ENCODE results near the gene CCDC92.

The CCDC92 gene, protein sequence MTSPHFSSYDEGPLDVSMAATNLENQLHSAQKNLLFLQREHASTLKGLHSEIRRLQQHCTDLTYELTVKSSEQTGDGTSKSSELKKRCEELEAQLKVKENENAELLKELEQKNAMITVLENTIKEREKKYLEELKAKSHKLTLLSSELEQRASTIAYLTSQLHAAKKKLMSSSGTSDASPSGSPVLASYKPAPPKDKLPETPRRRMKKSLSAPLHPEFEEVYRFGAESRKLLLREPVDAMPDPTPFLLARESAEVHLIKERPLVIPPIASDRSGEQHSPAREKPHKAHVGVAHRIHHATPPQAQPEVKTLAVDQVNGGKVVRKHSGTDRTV

DNA sequence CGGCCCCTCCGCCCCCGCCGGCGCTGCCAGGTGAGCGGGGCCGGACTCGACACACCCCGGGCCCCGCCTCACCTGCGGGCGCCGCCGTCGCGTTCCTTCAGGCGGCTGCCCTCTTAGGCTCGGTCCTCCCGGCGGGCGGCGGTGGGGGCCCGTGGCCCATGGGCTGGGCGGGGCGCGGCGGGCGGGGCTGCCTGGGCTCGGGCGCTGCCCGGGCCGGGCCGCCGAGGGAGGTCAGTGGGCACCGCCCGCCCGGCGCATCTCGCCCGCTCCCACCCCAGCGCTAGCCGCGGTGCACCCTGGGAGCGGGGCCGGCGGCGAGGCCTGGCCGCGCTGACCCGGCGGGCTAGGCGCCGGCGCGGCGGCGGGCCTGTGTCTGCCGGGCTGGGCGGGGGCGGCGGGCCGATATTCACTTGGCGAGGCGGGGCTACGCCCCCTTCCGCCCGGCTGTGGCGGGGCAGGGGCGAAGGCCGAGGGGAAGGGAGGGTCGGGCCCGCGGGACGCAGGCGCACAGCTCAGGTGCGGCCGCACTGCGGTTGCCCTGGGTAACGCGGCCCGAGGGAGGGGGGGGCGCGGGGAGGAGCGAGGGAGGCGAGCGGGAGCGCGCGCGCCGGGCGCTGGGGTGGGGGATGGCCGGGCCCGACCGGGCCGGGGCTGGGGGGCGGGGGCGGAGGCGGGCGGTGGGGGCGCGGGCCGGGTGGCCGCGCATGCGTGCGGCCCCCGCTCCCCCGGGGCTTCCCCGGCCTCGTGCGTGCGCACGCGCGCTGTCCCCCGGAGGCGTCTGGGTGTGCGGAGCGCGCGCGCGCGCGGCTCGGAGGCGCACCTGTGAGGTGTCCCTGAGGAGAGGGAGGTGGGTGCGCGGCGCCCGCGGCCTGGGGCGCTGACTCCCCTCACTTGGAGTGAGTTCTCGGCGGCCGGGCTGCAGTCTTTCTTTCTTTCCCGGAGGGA lies at the start of gene CCDC92, which contains the start of gene ZNF664:
Gene CCDC92, minus strand, starts transcription at position 375 of the 945 bp plus-strand sequence. CDS start 28,526 bp downstream, outside the sequence.
Gene ZNF664, plus strand, starts transcription at position 759 of the 945 bp plus-strand sequence. CDS start 38,930 bp downstream, outside the sequence.
- peak; percentile 94 to 96 for DNase-seq

DNA sequence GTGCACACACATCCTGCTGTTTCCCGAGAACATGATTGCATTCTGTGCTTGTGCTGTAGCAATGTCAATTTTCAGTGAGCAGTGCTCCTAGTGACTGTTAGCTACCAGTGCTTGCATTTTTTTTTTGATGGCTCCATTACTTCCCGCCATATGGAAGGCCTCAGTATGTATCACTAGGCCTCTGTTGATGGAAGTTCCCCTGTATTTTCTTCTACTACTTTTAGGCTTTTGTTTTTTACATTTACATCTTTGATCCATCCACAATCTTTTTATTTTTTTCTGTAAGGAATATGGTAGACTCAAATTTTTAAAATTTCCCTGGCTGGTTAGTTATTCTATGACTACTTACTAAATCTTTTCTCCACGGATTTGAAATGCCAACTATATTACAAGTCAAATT lies 49.5 kb upstream of the CCDC92 start:
- no peak for DNase-seq

DNA sequence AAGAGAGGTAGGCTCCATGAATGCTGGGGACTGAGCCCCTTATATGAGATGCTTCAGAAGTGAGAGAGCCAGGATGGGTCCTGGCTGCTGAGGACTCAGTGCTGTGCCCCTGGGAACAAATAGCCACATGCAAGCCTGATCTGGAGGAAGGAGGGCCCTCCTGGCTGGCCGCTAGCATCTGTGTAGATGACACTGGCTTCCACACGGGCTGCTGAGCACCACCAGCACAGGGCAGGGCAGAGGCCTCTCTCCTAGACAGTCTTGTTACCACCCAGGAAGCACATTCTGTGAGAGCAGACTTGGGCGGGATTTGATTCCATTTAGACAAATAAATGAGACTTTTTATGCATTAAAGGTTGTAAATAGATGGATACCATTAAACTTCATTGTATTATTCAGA lies 48.4 kb upstream of the CCDC92 start:
- no peak for DNase-seq

DNA sequence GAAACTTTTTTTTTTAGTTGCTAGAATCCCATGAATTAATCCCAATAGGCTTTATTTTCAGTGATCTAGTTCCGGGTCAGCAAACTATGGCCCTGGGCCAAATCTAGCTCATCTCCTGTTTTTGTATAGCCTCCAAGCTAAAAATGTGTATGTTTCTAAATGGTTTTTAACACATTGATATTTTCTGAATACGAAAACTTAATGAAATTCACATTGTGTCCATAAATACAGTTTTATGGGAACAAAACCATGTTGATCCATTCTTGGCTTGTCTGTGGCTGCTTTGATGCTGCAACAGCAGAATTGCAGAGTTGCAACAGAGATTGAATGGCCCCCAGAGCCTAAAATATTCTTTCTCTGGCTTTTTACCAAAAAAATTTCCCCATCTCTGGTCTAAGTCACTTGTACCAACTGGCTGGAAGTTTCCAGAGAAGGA lies 47.9 kb upstream of the CCDC92 start:
- no peak for DNase-seq

DNA sequence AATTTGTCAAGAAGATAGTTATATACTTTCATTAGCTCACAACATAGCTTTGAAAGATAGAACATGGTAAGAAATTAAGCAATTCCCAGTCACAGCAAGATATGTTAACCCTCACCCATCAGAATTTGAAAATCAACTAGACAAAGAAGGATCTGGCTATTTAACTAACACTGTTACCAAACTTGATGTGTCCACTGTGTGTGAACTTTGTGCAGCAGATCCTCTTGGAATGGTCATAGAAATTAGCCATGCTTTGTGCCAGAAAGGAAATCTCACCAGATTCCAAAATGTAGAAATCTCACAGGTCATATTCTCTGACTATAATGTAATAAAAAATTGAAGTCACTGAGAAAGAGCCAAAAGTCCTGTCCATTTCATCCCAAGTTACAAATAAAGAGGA lies 46.5 kb upstream of the CCDC92 start:
- no peak for DNase-seq

DNA sequence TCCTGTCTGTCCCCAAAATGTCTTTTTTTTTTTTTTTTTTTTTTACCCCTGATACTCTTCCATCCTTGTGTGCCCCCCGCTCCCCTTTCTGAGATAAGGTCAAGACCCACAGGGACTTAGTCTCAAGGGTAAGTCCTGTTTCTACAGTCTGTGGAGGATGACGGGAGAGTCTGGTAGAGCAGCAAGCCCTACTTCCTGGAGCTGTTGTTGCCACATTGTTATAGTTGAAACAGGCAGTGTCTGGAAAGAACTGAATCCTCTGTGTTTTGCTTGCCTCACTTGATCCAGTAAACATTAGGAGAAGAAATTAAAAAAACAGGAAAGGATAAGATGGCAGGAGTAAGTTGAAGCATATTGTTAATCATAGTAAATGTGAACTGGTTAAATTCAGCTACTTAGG lies 45.9 kb upstream of the CCDC92 start:
- no peak for DNase-seq

GRCh38 chr12:124017064-124017463 lies 44.4 kb upstream of the CCDC92 start:
- DNase-seq, result no peak

- no peak for DNase-seq
These were observed 43.1 kb upstream of the CCDC92 start for GRCh38 chr12:124015494-124016461.

DNA sequence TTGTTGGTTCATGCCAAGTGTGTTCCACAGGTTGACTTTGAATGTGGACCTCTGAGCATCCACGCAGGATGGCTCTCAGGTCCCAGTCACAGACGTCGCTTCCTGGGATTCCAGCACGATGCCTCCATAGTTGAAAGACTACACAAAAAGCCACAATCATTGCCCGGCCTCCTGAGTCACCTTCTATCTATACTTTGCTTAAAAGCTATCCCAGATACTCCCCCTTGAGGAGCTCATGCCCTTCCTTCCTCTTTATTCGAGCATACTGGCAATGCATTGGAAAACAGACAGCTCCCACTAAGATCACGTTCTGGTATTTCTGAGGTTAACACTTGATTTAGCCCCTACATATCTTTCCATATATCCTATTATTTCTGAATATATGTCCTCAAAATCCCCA lies 40.4 kb upstream of the CCDC92 start:
- DNase-seq, result no peak

GRCh38 chr12:124011435-124012115 lies 38.9 kb upstream of the CCDC92 start:
- no peak for DNase-seq

DNA sequence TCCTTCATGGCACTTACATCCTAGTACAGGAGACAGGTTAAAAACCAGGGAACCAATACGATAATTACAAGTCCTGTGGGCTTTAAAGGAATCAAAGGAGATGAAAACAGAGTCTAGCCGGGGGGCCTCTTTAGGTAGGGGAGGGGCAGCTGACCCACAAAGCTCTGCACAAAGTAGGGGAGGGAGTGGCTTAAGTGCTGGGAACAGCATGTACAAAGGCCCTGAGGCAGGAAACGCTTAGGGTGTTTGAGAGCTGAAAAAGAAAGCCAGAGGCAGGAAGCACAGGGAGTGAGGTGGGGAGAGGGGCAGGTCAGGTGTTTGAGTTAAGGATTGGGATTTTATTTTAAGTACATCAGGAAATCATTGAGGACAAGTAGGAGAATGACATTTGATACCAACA lies 38.1 kb upstream of the CCDC92 start:
- no peak for DNase-seq

GRCh38 chr12:124009781-124010180 lies 37.1 kb upstream of the CCDC92 start:
- DNase-seq, result no peak

DNA sequence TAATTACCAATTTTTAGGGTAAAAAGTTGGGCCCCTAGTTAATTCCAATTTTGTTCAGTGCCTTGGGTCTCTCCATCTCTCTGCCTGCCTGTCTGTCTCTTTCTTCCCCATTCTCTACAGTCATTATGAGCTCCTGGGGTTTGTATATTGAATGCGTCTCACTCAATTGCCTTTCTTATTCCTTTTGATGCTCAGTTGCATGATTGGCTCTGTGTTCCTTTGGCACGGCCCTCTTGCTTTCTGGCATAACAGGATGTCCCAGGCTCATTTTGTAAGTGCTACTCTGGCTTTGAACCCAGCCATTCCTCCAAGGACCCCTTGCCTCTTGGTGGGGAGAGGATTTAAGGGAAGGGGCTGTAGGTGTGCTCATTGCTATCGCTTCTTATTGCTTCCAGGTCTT lies 36.0 kb upstream of the CCDC92 start:
- DNase-seq, result no peak

GRCh38 chr12:124007826-124008570 lies 35.4 kb upstream of the CCDC92 start:
- DNase-seq, result no peak

DNA sequence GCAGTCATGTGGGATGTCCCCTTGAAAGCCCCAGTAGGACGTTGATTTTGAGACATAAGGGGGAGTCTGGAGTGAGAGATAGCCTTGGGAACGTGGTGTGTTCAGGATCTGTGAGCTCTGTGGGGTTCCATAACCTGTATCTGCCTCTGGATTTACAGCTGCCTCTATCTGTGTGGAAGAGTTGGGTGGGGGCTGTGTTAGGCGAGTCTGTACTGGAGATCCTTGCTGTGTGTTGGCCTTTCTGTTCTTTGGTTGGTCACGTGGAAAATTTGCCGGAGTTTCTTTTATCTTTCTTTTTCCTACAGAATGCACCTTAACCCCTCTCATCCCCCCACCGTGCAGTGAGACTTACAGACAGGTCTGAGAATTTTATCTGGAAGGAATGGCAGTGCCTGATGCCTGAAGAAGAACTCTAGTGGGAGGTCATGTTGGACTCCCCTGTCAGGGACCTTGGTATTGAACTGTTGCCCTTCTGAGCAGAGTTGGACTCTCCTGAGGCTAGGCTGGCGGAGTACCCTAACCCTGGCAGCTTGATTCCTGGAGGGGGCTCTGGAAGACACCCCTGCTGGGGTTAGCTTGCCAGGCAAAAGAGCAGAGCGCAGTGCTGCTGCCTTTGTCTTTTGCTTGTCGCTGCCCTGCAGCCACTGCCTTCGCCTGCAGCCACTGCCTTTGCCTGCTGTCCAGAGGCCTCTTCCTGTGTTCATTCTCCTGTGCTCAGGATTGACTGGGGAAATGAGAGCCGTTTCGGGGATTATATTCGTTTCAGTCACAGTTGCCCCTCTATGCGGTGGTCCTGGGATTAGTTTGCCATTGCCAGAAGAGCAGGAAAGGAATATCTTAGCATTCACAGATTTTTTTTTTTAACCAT lies 34.4 kb upstream of the CCDC92 start:
- no peak for DNase-seq

- no peak for DNase-seq
These were observed 33.6 kb upstream of the CCDC92 start for GRCh38 chr12:124006085-124006845.

DNA sequence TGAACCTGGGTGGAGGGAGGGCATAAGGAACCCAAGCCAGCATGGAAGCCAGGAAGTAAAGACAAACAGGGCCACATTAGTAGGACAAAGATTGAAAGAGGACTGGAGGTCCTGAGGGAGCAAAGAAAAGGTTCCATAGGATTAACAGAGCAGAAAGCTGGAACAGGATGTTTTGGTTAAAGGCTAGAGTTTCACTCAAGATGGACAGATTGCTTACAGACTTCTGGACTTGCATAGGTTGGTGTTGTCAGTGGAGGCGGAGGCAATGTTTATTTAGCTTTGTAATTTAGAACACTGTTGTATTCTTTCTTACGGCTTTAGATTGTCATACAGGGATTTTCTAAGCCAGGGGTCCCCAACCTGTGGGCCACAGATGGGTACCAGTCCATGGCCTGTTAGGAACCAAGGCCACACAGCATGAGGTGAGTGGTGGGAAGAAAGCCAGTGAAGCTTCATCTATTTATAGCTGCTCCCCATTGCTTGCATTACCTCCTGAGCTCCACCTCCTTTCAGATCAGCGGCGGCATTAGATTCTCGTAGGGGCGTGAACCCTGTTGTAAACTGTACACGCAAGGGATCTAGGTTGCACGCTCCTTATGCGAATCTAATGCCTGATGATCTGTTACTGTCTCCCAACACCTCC lies 31.7 kb upstream of the CCDC92 start:
- DNase-seq, result no peak

DNA sequence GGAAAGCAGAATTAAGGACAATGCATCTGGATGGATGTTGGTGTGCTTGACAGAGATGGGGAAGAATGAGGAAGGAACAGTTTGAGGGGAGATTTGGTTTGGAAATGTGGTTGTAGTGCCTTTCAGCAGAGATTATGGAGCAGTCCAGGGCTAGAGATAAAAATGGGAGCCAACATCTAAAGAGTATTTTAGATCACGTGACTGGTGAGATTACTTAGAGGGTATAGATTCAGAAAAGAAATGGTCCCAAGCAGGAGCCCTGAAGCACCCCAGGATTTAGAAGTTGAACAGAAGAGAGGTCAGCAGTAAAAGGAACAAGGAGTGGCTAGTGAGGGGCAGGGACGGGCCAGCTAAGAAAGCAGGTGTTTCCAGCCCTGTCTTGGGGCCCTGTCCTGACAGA lies 30.0 kb upstream of the CCDC92 start:
- DNase-seq, result no peak
